GM20000 (cell line): Measurements from ENCODE around the gene PLA2G4E.

ENCODE experiments used
- DNase-seq: peaks from one replicate; pipeline ENCODE4 v3.0.0; 2012; ENCODE audit warnings: low spot score
- CTCF ChIP-seq: IDR thresholded peaks from 2 replicates; pipeline ENCODE4 v1.5.1; 2012; ENCODE audit warnings: mild to moderate bottlenecking, control low read depth; ENCODE audit errors: extremely low read depth, missing control alignments

Gene PLA2G4E

GRCh38 chr15:41932101-41932500, 88.7 kb downstream of the PLA2G4E start:
- DNase-seq: no peak
- no peak for TF ChIP-seq CTCF
